SH-SY5Y (cell line): Measurements from ENCODE around the gene SLC22A5.

ENCODE experiments used
- GATA2 ChIP-seq: IDR thresholded peaks from 2 replicates; pipeline ENCODE4 v1.6.1; 2011; ENCODE audit warnings: mild to moderate bottlenecking, low read depth, low read length
- GATA3 ChIP-seq: IDR thresholded peaks from 2 replicates; pipeline ENCODE4 v1.6.1; 2011; ENCODE audit warnings: low read depth, mild to moderate bottlenecking, low read length, moderate library complexity

GRCh38 chr5:132369007-132369473, 470 bp upstream of the SLC22A5 start:
- TF ChIP-seq GATA3 (no peak), GATA2 (no peak)
